ENCODE data around the gene PCNX1. TPM values are rescaled to one million over a fixed set of nuclear protein-coding genes. Genes with fewer than 3 reads are reported as not detected.

PCNX1 gene
- total RNA-seq, 1 donor from 2014 or later: 68.8 TPM

DNA sequence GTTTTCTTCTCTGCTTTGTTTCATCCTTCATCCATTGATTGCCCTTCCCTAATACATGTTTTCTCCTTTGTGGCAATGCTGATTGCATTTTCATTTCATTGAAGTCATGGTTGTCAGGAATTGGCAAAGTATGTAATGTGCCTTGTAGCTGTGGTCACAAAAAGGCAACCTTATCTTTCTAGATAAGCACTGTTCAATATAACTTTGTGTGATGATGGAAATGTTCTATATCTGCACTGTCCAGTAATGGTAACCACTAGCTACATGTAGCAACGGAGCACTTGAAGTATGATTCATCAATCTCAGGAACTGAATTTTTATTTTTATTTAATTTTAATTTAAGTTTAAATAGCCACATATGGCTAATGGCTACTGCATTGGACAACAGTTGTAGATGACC is 79.8 kb downstream of the PCNX1 start:
- Mint-ChIP-seq H3K4me3 (ENCODE audit: unreplicated experiment) (no peak overlapping the region), H3K36me3 (ENCODE audit: low read depth, unreplicated experiment) (no peaks in the 10 kb centered on the region), H3K27me3 (ENCODE audit: unreplicated experiment) (peaks cover 1% of the 10 kb centered on the region), H3K9me3 (ENCODE audit: unreplicated experiment) (no peaks in the 10 kb centered on the region), H3K4me1 (ENCODE audit: unreplicated experiment) (peaks cover 17% of the 10 kb centered on the region), H3K27ac (ENCODE audit: unreplicated experiment) (no peak overlapping the region)
- no peak for TF ChIP-seq CTCF (IDR thresholded peaks at IDR 0.05; ENCODE audit: unreplicated experiment)
- no peak for DNase-seq (ENCODE audit: low spot score)

GRCh38 chr14:70988452-70988851 is 81.2 kb downstream of the PCNX1 start:
- Mint-ChIP-seq H3K4me1 (ENCODE audit: unreplicated experiment) (peaks cover 15% of the 10 kb centered on the region), H3K27ac (ENCODE audit: unreplicated experiment) (no peak overlapping the region), H3K36me3 (ENCODE audit: low read depth, unreplicated experiment) (no peaks in the 10 kb centered on the region), H3K9me3 (ENCODE audit: unreplicated experiment) (no peaks in the 10 kb centered on the region), H3K4me3 (ENCODE audit: unreplicated experiment) (no peak overlapping the region), H3K27me3 (ENCODE audit: unreplicated experiment) (peaks cover 1% of the 10 kb centered on the region)
- no peak for DNase-seq (ENCODE audit: low spot score)
- TF ChIP-seq CTCF (IDR thresholded peaks at IDR 0.05; ENCODE audit: unreplicated experiment): no peak

DNA sequence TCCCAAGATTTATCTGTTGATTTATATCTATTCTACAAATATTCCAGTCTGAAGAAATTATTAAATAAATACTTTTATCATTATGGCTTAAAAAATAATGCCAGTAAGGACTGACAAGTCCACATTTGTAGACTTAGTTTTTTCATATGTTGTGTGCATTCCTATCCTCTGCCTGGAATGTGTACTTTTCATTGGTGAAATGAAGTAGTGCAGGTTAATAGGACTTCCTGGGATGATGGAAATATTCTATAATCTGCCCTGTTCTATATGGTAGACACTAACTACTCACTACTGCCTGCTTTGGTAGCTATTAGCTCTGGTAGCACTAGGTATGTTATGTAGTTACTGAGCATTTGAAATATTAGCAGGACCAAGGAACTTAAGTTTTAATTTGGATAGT is 86.7 kb downstream of the PCNX1 start:
- no peak for DNase-seq (ENCODE audit: low spot score)
- Mint-ChIP-seq H3K4me3 (ENCODE audit: unreplicated experiment) (no peak overlapping the region), H3K9me3 (ENCODE audit: unreplicated experiment) (no peaks in the 10 kb centered on the region), H3K27me3 (ENCODE audit: unreplicated experiment) (no peaks in the 10 kb centered on the region), H3K36me3 (ENCODE audit: low read depth, unreplicated experiment) (no peaks in the 10 kb centered on the region), H3K27ac (ENCODE audit: unreplicated experiment) (no peak overlapping the region), H3K4me1 (ENCODE audit: unreplicated experiment) (peaks cover 7% of the 10 kb centered on the region)
- TF ChIP-seq CTCF (IDR thresholded peaks at IDR 0.05; ENCODE audit: unreplicated experiment): no peak

DNA sequence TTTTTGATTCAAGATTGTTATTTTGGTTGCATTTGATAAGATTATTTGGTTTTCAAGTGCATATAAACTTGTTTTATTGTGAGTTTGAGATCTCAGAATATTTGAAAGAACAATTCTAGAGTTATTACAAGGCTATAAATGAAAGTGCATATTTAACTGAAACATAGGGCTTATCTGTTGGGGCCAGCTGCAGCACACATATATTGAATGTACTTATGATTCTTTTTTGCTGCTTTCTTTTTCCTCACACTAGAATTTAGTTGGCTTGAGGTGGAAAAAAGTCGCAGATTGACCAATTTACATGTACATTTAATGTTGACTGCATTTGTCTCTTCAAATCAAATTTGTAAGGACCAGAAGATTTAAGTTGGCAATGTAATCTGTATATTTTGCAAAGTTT is 88.0 kb downstream of the PCNX1 start:
- no peaks in the 10 kb centered on the region for H3K9me3 Mint-ChIP-seq (ENCODE audit: unreplicated experiment)
- no peak overlapping the region for H3K4me3 Mint-ChIP-seq (ENCODE audit: unreplicated experiment)
- H3K4me1 Mint-ChIP-seq (ENCODE audit: unreplicated experiment): peaks cover 2% of the 10 kb centered on the region
- H3K27ac Mint-ChIP-seq (ENCODE audit: unreplicated experiment): no peak overlapping the region
- no peak for TF ChIP-seq CTCF (IDR thresholded peaks at IDR 0.05; ENCODE audit: unreplicated experiment)
- no peaks in the 10 kb centered on the region for H3K27me3 Mint-ChIP-seq (ENCODE audit: unreplicated experiment)
- DNase-seq (ENCODE audit: low spot score): no peak
- no peaks in the 10 kb centered on the region for H3K36me3 Mint-ChIP-seq (ENCODE audit: low read depth, unreplicated experiment)

DNA sequence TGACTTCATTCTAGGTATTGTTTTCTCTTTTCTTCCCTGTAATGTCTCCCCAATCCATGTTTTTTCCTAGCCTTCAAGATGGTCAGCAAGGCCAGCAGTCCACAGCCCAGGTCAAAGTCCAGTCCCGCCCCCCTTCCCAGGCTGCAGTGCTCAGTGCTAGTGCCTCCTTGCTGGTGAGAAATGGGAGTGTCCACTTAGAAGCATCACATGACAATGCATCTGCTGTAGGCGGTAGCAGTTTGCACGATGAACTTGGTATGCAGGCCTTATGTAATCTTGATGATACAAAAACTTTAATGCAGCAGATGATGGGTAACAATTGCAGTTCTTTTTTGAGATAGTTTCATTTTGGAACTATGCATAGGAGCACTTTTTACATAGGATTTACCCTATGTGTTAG is 88.4 kb downstream of the PCNX1 start:
- DNase-seq (ENCODE audit: low spot score): no peak
- Mint-ChIP-seq H3K27me3 (ENCODE audit: unreplicated experiment) (no peaks in the 10 kb centered on the region), H3K9me3 (ENCODE audit: unreplicated experiment) (no peaks in the 10 kb centered on the region), H3K4me1 (ENCODE audit: unreplicated experiment) (peaks cover under 1% of the 10 kb centered on the region), H3K27ac (ENCODE audit: unreplicated experiment) (no peak overlapping the region), H3K36me3 (ENCODE audit: low read depth, unreplicated experiment) (no peaks in the 10 kb centered on the region), H3K4me3 (ENCODE audit: unreplicated experiment) (no peak overlapping the region)
- no peak for TF ChIP-seq CTCF (IDR thresholded peaks at IDR 0.05; ENCODE audit: unreplicated experiment)
